ENCODE results near the gene SYT12. TPM values are rescaled to one million over a fixed set of nuclear protein-coding genes. Genes with fewer than 3 reads are reported as not detected.

Gene SYT12
- total and polyA plus RNA-seq, 2 of the 8 experiments (the other 6 are each of a cell fraction or from before 2014, with no cell fraction given): 1.4 to 3.3 TPM

- TF ChIP-seq CHD7 (IDR thresholded peaks at IDR 0.05; ENCODE audit: insufficient replicate concordance, low read length) (no peak), CTBP2 (IDR thresholded peaks at IDR 0.05; ENCODE audit: borderline replicate concordance, insufficient read depth, insufficient read length, low read length) (peak; percentile 43), ASH2L (IDR thresholded peaks at IDR 0.05; ENCODE audit: low read length) (peak; percentile 62), MAX (IDR thresholded peaks at IDR 0.05) (peak; percentile 50), GTF2F1 (IDR thresholded peaks at IDR 0.05; ENCODE audit: borderline replicate concordance, low read depth, low read length) (no peak), TEAD4 (IDR thresholded peaks at IDR 0.05; ENCODE audit: low read depth, low read length) (peak; percentile 90), KDM4A (IDR thresholded peaks at IDR 0.05; ENCODE audit: low read depth, low read length, severe bottlenecking) (peak; percentile 69)
Observed at GRCh38 chr11:67056267-67057204, 33.6 kb downstream of the SYT12 start, which contains the start of gene RHOD (continued).
